Amniotic epithelial cell (primary cell): ENCODE results near the gene SYT9.
A peak's percentile ranks its signal among the peaks of the same experiment; 100 is the strongest.

ENCODE experiments used
- DNase-seq: peaks from one replicate; pipeline ENCODE4 v3.0.0-alpha.2; 2010; ENCODE audit warnings: low read depth

SYT9 gene

GRCh38 chr11:7347611-7348431, 96.1 kb downstream of the SYT9 start:
- DNase-seq, result no peak

GRCh38 chr11:7348432-7349304, 97.0 kb downstream of the SYT9 start:
- peak; percentile 12 for DNase-seq

- no peak for DNase-seq
Measured at GRCh38 chr11:7351228-7351627, 99.5 kb downstream of the SYT9 start.

- no peak for DNase-seq
Measured at GRCh38 chr11:7353100-7353499, 101.4 kb downstream of the SYT9 start.

- DNase-seq, result no peak
Measured at GRCh38 chr11:7364660-7365059, 113.0 kb downstream of the SYT9 start.

- DNase-seq, result no peak
Measured at GRCh38 chr11:7367803-7368202, 116.1 kb downstream of the SYT9 start.

GRCh38 chr11:7376386-7376785, 124.7 kb downstream of the SYT9 start:
- DNase-seq, result no peak

GRCh38 chr11:7381937-7382336, 130.2 kb downstream of the SYT9 start:
- no peak for DNase-seq

GRCh38 chr11:7383406-7383805, 131.7 kb downstream of the SYT9 start:
- no peak for DNase-seq

- no peak for DNase-seq
Measured at GRCh38 chr11:7384691-7385090, 133.0 kb downstream of the SYT9 start.

GRCh38 chr11:7385532-7385931, 133.8 kb downstream of the SYT9 start:
- no peak for DNase-seq

- no peak for DNase-seq
Measured at GRCh38 chr11:7413961-7414915, 162.5 kb downstream of the SYT9 start.

- no peak for DNase-seq
Measured at GRCh38 chr11:7414973-7415817, 163.5 kb downstream of the SYT9 start.

GRCh38 chr11:7416080-7416479, 164.4 kb downstream of the SYT9 start:
- no peak for DNase-seq

- no peak for DNase-seq
Measured at GRCh38 chr11:7417328-7417727, 165.6 kb downstream of the SYT9 start.

- no peak for DNase-seq
Measured at GRCh38 chr11:7418061-7418460, 166.4 kb downstream of the SYT9 start.

- no peak for DNase-seq
Measured at GRCh38 chr11:7418906-7419305, 167.2 kb downstream of the SYT9 start.

GRCh38 chr11:7421136-7421535, 169.4 kb downstream of the SYT9 start:
- no peak for DNase-seq

- no peak for DNase-seq
Measured at GRCh38 chr11:7422544-7423331, 171.0 kb downstream of the SYT9 start.

GRCh38 chr11:7423946-7424345, 172.2 kb downstream of the SYT9 start:
- DNase-seq, result no peak
